Hepatocyte (in vitro differentiated cells): ENCODE data around the gene STRAP.
"Not testable (repeated sequence)": the region's sequence is repeated elsewhere in the genome, so short reads cannot be mapped to it uniquely, and the experiment has no call there.

Source experiments
- EZH2 ChIP-seq: fragments of 200-600 bp; sonication (generic); IDR thresholded peaks from 2 replicates; pipeline ENCODE4 v1.6.1; 2016; ENCODE audit warnings: antibody characterized with exemption, mild to moderate bottlenecking, borderline replicate concordance
- EZH2phosphoT487 ChIP-seq: fragments of 200-600 bp; sonication (generic); IDR thresholded peaks from one replicate; pipeline ENCODE4 v1.6.1; 2018; ENCODE audit warnings: antibody characterized with exemption, mild to moderate bottlenecking, low read depth, moderate library complexity; ENCODE audit not compliant: unreplicated experiment, severe bottlenecking
- TF ChIP-seq, protein P1 (sequence below): fragments of 200-600 bp; sonication (generic); IDR thresholded peaks from 2 replicates; pipeline ENCODE4 v1.5.1; 2016; ENCODE audit warnings: antibody characterized with exemption, mild to moderate bottlenecking; ENCODE audit not compliant: poor library complexity

GRCh38 chr12:15948461-15948860, 66.3 kb downstream of the STRAP start:
- TF ChIP-seq EZH2phosphoT487, EZH2: not testable (repeated sequence)
- TF ChIP-seq, protein P1, sequence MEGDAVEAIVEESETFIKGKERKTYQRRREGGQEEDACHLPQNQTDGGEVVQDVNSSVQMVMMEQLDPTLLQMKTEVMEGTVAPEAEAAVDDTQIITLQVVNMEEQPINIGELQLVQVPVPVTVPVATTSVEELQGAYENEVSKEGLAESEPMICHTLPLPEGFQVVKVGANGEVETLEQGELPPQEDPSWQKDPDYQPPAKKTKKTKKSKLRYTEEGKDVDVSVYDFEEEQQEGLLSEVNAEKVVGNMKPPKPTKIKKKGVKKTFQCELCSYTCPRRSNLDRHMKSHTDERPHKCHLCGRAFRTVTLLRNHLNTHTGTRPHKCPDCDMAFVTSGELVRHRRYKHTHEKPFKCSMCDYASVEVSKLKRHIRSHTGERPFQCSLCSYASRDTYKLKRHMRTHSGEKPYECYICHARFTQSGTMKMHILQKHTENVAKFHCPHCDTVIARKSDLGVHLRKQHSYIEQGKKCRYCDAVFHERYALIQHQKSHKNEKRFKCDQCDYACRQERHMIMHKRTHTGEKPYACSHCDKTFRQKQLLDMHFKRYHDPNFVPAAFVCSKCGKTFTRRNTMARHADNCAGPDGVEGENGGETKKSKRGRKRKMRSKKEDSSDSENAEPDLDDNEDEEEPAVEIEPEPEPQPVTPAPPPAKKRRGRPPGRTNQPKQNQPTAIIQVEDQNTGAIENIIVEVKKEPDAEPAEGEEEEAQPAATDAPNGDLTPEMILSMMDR, result not testable (repeated sequence)
